HEK293 (cell line): Measurements from ENCODE around the gene CNN1.

Experiments used
- CTCF ChIA-PET: fragments of 350-600 bp; formaldehyde crosslinking; extraction: SDS; loops from one replicate; lab custom pipeline; 2021; ENCODE audit warnings: antibody characterized with exemption; lab: Yijun Ruan, JAX
- POLR2A ChIA-PET: fragments of 300-600 bp; formaldehyde crosslinking; extraction: SDS; loops from one replicate; lab custom pipeline; 2020; ENCODE audit warnings: antibody characterized with exemption, inconsistent platforms; lab: Yijun Ruan, JAX
- H3K27ac ChIP-seq: fragments of 200-500 bp; sonication (Bioruptor generic); 2 replicates; pipeline ENCODE4 v1.5.1; 2014; ENCODE audit warnings: low read depth, low read length, control low read depth, inconsistent platforms; ENCODE audit errors: extremely low read depth
- H3K36me3 ChIP-seq, 2 experiments: fragments of 200-500 bp in 1 of 2; sonication (Bioruptor generic) in 1 of 2; 1 replicate in 1 of 2; 2 replicates in 1 of 2; pipeline ENCODE4 v1.5.1; 2014 to 2017; ENCODE audit warnings: inconsistent platforms in 2 of 2, low read length in 2 of 2; ENCODE audit not compliant: control insufficient read depth in 2 of 2, insufficient read depth in 1 of 2
- H3K4me1 ChIP-seq: fragments of 200-500 bp; sonication (Bioruptor generic); 2 replicates; pipeline ENCODE4 v1.5.1; 2014; ENCODE audit warnings: mild to moderate bottlenecking, low read length, inconsistent platforms; ENCODE audit not compliant: control insufficient read depth, insufficient read depth
- H3K4me3 ChIP-seq: 2 replicates; pipeline ENCODE4 v1.5.1; 2011; ENCODE audit warnings: low read depth, mild to moderate bottlenecking, control low read depth, low read length, moderate library complexity
- H3K9me3 ChIP-seq: fragments of 200-500 bp; sonication (Bioruptor generic); 2 replicates; pipeline ENCODE4 v1.5.1; 2014; ENCODE audit warnings: low read depth, low read length, inconsistent platforms; ENCODE audit not compliant: control insufficient read depth, insufficient read depth
- EGR2 ChIP-seq: fragments of 450-650 bp; formaldehyde crosslinking; IDR thresholded peaks from 2 replicates; pipeline ENCODE4 v1.5.1; 2016; ENCODE audit warnings: low read depth, missing biosample characterization, missing genetic modification characterization
- GLIS1 ChIP-seq: fragments of 450-650 bp; formaldehyde crosslinking; IDR thresholded peaks from 2 replicates; pipeline ENCODE4 v1.5.1; 2016; ENCODE audit warnings: missing biosample characterization, missing genetic modification characterization
- KLF1 ChIP-seq: fragments of 450-650 bp; formaldehyde crosslinking; IDR thresholded peaks from 2 replicates; pipeline ENCODE4 v1.5.1; 2016; ENCODE audit warnings: missing biosample characterization, missing genetic modification characterization
- KLF8 ChIP-seq: fragments of 450-650 bp; formaldehyde crosslinking; IDR thresholded peaks from 2 replicates; pipeline ENCODE4 v1.5.1; 2016; ENCODE audit warnings: missing biosample characterization, missing genetic modification characterization
- PRDM1 ChIP-seq: fragments of 450-650 bp; formaldehyde crosslinking; IDR thresholded peaks from 2 replicates; pipeline ENCODE4; 2016; ENCODE audit warnings: missing biosample characterization, missing genetic modification characterization
- SETDB1 ChIP-seq: IDR thresholded peaks from one replicate; pipeline ENCODE4 v1.6.1; 2017; ENCODE audit warnings: mild to moderate bottlenecking, low read length, moderate library complexity, mixed read lengths; ENCODE audit not compliant: insufficient read length
- ZBTB20 ChIP-seq: fragments of 450-650 bp; formaldehyde crosslinking; IDR thresholded peaks from 2 replicates; pipeline ENCODE4 v1.5.1; 2016; ENCODE audit warnings: missing biosample characterization, missing genetic modification characterization
- ZBTB7A ChIP-seq: fragments of 450-650 bp; formaldehyde crosslinking; IDR thresholded peaks from 2 replicates; pipeline ENCODE4 v1.5.1; 2016; ENCODE audit warnings: low read depth, missing biosample characterization, missing genetic modification characterization
- ZFHX2 ChIP-seq: fragments of 450-650 bp; formaldehyde crosslinking; conservative IDR thresholded peaks from 2 replicates; pipeline ENCODE4 v1.5.1; 2016; ENCODE audit warnings: missing biosample characterization, missing genetic modification characterization
- ZNF140 ChIP-seq: fragments of 450-650 bp; formaldehyde crosslinking; IDR thresholded peaks from 2 replicates; pipeline ENCODE4 v1.5.1; 2016; ENCODE audit warnings: missing biosample characterization, missing genetic modification characterization
- ZNF184 ChIP-seq: fragments of 450-650 bp; IDR thresholded peaks from 2 replicates; pipeline ENCODE4 v1.5.1; 2018; ENCODE audit warnings: missing biosample characterization, mild to moderate bottlenecking, missing genetic modification characterization
- ZNF24 ChIP-seq: fragments of 450-650 bp; formaldehyde crosslinking; IDR thresholded peaks from 2 replicates; pipeline ENCODE4 v1.5.1; 2016; ENCODE audit warnings: missing biosample characterization, missing genetic modification characterization
- ZNF366 ChIP-seq: fragments of 450-650 bp; formaldehyde crosslinking; conservative IDR thresholded peaks from 2 replicates; pipeline ENCODE4 v1.5.1; 2016; ENCODE audit warnings: missing biosample characterization, missing genetic modification characterization
- ZNF48 ChIP-seq: fragments of 450-650 bp; formaldehyde crosslinking; IDR thresholded peaks from 2 replicates; pipeline ENCODE4 v1.5.1; 2016; ENCODE audit warnings: missing biosample characterization, missing genetic modification characterization
- ZNF658 ChIP-seq: fragments of 450-650 bp; formaldehyde crosslinking; IDR thresholded peaks from 2 replicates; pipeline ENCODE4; 2016; ENCODE audit warnings: missing biosample characterization, missing genetic modification characterization
- ZNF670 ChIP-seq: fragments of 450-650 bp; formaldehyde crosslinking; IDR thresholded peaks from 2 replicates; pipeline ENCODE4 v1.5.1; 2016; ENCODE audit warnings: missing biosample characterization, missing genetic modification characterization, low read depth
- ZNF768 ChIP-seq: fragments of 450-650 bp; formaldehyde crosslinking; IDR thresholded peaks from 2 replicates; pipeline ENCODE4 v1.5.1; 2018; ENCODE audit warnings: missing biosample characterization, mild to moderate bottlenecking, missing genetic modification characterization
- TF ChIP-seq, protein P1 (sequence below): fragments of 450-650 bp; formaldehyde crosslinking; IDR thresholded peaks from 2 replicates; pipeline ENCODE4 v1.5.1; 2016; ENCODE audit warnings: missing biosample characterization, missing genetic modification characterization, borderline replicate concordance
- TF ChIP-seq, protein P2 (sequence below): fragments of 450-650 bp; formaldehyde crosslinking; IDR thresholded peaks from 2 replicates; pipeline ENCODE4 v1.5.1; 2016; ENCODE audit warnings: missing biosample characterization, missing genetic modification characterization
- TF ChIP-seq, protein P3 (sequence below): fragments of 450-650 bp; formaldehyde crosslinking; IDR thresholded peaks from 2 replicates; pipeline ENCODE4 v1.5.1; 2016; ENCODE audit warnings: missing biosample characterization, missing genetic modification characterization, borderline replicate concordance
- TF ChIP-seq, protein P4 (sequence below): fragments of 450-650 bp; formaldehyde crosslinking; IDR thresholded peaks from 2 replicates; pipeline ENCODE4 v1.5.1; 2017; ENCODE audit warnings: missing biosample characterization, missing genetic modification characterization
- TF ChIP-seq, protein P5 (sequence below): fragments of 450-650 bp; formaldehyde crosslinking; IDR thresholded peaks from 2 replicates; pipeline ENCODE4 v1.5.1; 2016; ENCODE audit warnings: missing biosample characterization, missing genetic modification characterization
- TF ChIP-seq, protein P6 (sequence below): fragments of 450-650 bp; formaldehyde crosslinking; IDR thresholded peaks from 2 replicates; pipeline ENCODE4 v1.5.1; 2016; ENCODE audit warnings: missing biosample characterization, missing genetic modification characterization

CNN1 gene

DNA sequence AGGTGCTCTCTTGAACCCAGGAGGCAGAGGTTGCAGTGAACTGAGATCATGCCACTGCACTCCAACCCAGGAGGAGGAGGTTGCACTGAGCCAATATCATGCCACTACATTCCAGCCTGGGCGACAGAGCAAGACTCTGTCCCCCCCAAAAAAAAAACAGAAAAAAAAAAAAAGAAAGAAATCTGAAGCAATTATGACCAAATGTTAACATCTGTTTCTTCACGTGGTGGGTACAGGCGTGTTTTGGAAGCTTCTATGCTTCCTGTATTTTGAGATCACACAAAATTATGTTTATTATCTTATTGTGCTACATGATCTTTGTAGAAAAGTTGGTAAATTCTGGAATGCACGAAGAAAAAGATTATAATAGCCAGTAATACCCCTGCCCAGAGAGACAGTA, 41.5 kb downstream of the CNN1 start:
- H3K4me3 ChIP-seq, result no peak overlapping the region
- H3K9me3 ChIP-seq, result no peaks in the 10 kb centered on the region
- POLR2A ChIA-PET, result no interaction called here
- no peak overlapping the region for H3K27ac ChIP-seq
- no peaks in the 10 kb centered on the region for H3K4me1 ChIP-seq
- CTCF ChIA-PET, result interaction anchor here (1.0 kb wide), 1 partner anchor 199 kb away, joined by 5 read pairs; no protein-coding TSS in a partner anchor
- TF ChIP-seq ZNF670 (tag by site-specific recombination), result no peak
- TF ChIP-seq ZBTB7A, result no peak
- TF ChIP-seq, protein P1, sequence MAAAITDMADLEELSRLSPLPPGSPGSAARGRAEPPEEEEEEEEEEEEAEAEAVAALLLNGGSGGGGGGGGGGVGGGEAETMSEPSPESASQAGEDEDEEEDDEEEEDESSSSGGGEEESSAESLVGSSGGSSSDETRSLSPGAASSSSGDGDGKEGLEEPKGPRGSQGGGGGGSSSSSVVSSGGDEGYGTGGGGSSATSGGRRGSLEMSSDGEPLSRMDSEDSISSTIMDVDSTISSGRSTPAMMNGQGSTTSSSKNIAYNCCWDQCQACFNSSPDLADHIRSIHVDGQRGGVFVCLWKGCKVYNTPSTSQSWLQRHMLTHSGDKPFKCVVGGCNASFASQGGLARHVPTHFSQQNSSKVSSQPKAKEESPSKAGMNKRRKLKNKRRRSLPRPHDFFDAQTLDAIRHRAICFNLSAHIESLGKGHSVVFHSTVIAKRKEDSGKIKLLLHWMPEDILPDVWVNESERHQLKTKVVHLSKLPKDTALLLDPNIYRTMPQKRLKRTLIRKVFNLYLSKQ (tag by site-specific recombination), result no peak
- no peak for TF ChIP-seq KLF8 (tag by site-specific recombination)
- TF ChIP-seq ZNF48 (tag by site-specific recombination), result no peak
- TF ChIP-seq ZNF768 (tag by site-specific recombination), result no peak
- no peak for TF ChIP-seq ZBTB20 (tag by site-specific recombination)
- TF ChIP-seq ZNF658 (tag by site-specific recombination), result no peak
- TF ChIP-seq ZNF366 (tag by site-specific recombination), result no peak
- TF ChIP-seq ZNF140 (tag by site-specific recombination), result no peak
- TF ChIP-seq, protein P2, sequence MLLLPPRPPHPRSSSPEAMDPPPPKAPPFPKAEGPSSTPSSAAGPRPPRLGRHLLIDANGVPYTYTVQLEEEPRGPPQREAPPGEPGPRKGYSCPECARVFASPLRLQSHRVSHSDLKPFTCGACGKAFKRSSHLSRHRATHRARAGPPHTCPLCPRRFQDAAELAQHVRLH (tag by site-specific recombination), result no peak
- TF ChIP-seq, protein P3, sequence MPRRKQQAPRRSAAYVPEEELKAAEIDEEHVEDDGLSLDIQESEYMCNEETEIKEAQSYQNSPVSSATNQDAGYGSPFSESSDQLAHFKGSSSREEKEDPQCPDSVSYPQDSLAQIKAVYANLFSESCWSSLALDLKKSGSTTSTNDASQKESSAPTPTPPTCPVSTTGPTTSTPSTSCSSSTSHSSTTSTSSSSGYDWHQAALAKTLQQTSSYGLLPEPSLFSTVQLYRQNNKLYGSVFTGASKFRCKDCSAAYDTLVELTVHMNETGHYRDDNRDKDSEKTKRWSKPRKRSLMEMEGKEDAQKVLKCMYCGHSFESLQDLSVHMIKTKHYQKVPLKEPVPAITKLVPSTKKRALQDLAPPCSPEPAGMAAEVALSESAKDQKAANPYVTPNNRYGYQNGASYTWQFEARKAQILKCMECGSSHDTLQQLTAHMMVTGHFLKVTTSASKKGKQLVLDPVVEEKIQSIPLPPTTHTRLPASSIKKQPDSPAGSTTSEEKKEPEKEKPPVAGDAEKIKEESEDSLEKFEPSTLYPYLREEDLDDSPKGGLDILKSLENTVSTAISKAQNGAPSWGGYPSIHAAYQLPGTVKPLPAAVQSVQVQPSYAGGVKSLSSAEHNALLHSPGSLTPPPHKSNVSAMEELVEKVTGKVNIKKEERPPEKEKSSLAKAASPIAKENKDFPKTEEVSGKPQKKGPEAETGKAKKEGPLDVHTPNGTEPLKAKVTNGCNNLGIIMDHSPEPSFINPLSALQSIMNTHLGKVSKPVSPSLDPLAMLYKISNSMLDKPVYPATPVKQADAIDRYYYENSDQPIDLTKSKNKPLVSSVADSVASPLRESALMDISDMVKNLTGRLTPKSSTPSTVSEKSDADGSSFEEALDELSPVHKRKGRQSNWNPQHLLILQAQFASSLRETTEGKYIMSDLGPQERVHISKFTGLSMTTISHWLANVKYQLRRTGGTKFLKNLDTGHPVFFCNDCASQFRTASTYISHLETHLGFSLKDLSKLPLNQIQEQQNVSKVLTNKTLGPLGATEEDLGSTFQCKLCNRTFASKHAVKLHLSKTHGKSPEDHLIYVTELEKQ (tag by site-specific recombination), result no peak
- TF ChIP-seq, protein P4, sequence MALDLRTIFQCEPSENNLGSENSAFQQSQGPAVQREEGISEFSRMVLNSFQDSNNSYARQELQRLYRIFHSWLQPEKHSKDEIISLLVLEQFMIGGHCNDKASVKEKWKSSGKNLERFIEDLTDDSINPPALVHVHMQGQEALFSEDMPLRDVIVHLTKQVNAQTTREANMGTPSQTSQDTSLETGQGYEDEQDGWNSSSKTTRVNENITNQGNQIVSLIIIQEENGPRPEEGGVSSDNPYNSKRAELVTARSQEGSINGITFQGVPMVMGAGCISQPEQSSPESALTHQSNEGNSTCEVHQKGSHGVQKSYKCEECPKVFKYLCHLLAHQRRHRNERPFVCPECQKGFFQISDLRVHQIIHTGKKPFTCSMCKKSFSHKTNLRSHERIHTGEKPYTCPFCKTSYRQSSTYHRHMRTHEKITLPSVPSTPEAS (tag by site-specific recombination), result no peak
- no peak for TF ChIP-seq ZNF184 (tag by site-specific recombination)
- TF ChIP-seq, protein P5, sequence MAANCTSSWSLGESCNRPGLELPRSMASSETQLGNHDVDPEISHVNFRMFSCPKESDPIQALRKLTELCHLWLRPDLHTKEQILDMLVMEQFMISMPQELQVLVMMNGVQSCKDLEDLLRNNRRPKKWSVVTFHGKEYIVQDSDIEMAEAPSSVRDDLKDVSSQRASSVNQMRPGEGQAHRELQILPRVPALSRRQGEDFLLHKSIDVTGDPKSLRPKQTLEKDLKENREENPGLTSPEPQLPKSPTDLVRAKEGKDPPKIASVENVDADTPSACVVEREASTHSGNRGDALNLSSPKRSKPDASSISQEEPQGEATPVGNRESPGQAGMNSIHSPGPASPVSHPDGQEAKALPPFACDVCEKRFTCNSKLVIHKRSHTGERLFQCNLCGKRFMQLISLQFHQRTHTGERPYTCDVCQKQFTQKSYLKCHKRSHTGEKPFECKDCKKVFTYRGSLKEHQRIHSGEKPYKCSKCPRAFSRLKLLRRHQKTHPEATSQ (tag by site-specific recombination), result no peak
- H3K36me3 ChIP-seq, result no peaks in the 10 kb centered on the region

DNA sequence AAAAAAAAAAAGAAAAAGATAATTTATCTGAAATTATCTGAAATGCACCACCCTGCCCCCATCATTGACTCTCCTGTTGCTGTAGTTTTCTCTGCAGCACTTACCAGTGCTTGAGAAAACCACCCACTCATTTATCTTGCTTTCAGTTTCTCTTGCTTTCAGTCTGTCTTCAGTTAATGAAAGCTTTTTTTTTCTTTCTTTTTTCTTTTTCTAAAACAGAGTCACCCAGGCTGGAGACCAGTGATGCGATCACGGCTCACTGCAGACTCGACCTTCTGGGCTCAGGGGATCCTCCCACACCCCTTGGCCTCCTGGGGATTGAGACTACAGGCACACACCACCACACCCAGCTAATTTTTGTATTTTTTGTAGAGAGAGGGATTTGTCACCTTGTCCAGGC, 43.1 kb downstream of the CNN1 start:
- ChIA-PET CTCF (interaction anchor here (0.6 to 1.6 kb wide), 2 partner anchors 10 to 21 kb away, joined by 3 to 9 read pairs; no protein-coding TSS in a partner anchor), POLR2A (interaction anchor here (0.7 kb wide), 1 partner anchor 112 kb away, joined by 3 read pairs; no protein-coding TSS in a partner anchor)
- peak; percentile 80 for TF ChIP-seq PRDM1 (tag by site-specific recombination)
- peak; percentile 69 for TF ChIP-seq KLF1 (tag by site-specific recombination)
- peak; percentile 56; the same call in 1 of the 2 replicates for TF ChIP-seq ZFHX2 (tag by site-specific recombination)
- TF ChIP-seq, protein P6, sequence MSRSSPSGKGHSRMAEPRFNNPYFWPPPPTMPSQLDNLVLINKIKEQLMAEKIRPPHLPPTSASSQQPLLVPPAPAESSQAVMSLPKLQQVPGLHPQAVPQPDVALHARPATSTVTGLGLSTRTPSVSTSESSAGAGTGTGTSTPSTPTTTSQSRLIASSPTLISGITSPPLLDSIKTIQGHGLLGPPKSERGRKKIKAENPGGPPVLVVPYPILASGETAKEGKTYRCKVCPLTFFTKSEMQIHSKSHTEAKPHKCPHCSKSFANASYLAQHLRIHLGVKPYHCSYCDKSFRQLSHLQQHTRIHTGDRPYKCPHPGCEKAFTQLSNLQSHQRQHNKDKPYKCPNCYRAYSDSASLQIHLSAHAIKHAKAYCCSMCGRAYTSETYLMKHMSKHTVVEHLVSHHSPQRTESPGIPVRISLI (tag by site-specific recombination), result 0 out of 2 replicates have a peak, but pooled peaks have one; percentile 27
- no peak for TF ChIP-seq ZNF24 (tag by site-specific recombination)
- TF ChIP-seq EGR2 (tag by site-specific recombination), result 0 out of 2 replicates have a peak, but pooled peaks have one; percentile 13
- TF ChIP-seq GLIS1 (tag by site-specific recombination), result peak; percentile 36; the same call in 1 of the 2 replicates
- no peak for TF ChIP-seq SETDB1
- Histone ChIP-seq H3K27ac (no peak overlapping the region), H3K4me1 (no peaks in the 10 kb centered on the region), H3K9me3 (no peaks in the 10 kb centered on the region), H3K4me3 (no peak overlapping the region), H3K36me3 (no peaks in the 10 kb centered on the region)
